Activated CD4-positive, CD25-positive, alpha-beta regulatory T cell treated with anti-CD3 and anti-CD28 coated beads, Interleukin-2, amount 50 U/mL, for 24 hours (primary cell): ENCODE data around the gene CXorf66.
A peak's percentile ranks its signal among the peaks of the same experiment; 100 is the strongest.
"Not testable (repeated sequence)": the region's sequence is repeated elsewhere in the genome, so short reads cannot be mapped to it uniquely, and the experiment has no call there.

ENCODE experiments used
- ATAC-seq, 2 donors: fragments of 150-1000 bp; cut with Tn5 transposase; one replicate each; pipeline ENCODE4 v1.10.0; 2021; ENCODE audit warnings: mild to moderate bottlenecking in 1 of 2, moderate library complexity in 1 of 2

Gene CXorf66, protein sequence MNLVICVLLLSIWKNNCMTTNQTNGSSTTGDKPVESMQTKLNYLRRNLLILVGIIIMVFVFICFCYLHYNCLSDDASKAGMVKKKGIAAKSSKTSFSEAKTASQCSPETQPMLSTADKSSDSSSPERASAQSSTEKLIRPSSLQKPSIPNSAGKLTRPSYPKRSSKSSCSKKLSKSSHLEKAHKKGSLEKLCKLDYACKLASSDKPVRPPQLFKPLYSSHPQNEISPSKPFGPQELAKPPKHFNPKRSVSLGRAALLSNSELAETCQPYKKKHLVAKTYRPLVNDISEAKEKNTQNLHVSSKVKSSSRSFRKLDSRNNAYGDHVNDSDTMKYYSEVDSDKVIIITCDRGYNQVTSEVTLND

GRCh38 chrX:139965421-139965820 lies at the start of gene CXorf66:
Gene CXorf66, minus strand, starts transcription at chrX:139965521. Its CDS starts 25 bp downstream, at chrX:139965496.
- no peak for ATAC-seq

GRCh38 chrX:139982856-139983255 lies 17.5 kb upstream of the CXorf66 start:
- ATAC-seq: no peak

- ATAC-seq: no peak
Measured at GRCh38 chrX:139974471-139974870, 9.2 kb upstream of the CXorf66 start.

- ATAC-seq: no peak
Measured at GRCh38 chrX:139972629-139973624, 7.6 kb upstream of the CXorf66 start.

- no peak for ATAC-seq
Measured at GRCh38 chrX:139972113-139972512, 6.8 kb upstream of the CXorf66 start.

DNA sequence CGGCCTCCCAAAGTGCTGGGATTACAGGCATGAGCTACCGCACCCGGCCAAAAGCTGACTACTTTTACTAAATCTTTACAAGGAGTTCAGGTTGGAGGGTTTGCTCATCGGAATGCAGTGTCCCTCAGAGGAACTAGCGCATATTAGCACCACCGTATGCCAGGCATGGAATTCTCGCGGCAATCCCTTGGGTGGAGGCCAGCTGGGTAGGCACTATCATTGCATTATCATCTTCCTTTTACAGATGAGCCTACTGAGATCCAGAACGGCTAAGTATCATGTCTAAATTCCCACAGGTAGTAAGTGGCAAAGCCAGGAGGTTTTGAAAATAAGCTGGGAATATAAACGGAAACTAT lies 6.1 kb upstream of the CXorf66 start:
- no peak for ATAC-seq

- no peak for ATAC-seq
Measured at GRCh38 chrX:139969286-139969685, 4.0 kb upstream of the CXorf66 start.

DNA sequence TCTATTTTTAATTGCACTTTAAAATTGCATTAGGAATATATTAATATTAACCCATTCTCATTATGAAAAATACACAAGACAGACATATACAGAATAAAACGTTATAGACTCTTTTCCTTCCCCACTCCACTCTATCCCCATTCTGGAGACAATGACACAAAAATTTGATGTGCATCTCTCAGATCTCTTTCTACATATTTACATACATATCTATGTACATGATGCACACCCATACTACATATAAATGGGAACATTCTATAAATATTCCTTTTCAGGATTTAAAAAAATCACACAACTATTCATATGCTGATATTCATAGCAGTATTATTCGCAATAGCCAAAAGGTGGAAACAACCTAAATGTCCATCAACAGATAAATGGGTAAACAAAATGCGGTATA lies 2.4 kb upstream of the CXorf66 start:
- ATAC-seq: no peak

DNA sequence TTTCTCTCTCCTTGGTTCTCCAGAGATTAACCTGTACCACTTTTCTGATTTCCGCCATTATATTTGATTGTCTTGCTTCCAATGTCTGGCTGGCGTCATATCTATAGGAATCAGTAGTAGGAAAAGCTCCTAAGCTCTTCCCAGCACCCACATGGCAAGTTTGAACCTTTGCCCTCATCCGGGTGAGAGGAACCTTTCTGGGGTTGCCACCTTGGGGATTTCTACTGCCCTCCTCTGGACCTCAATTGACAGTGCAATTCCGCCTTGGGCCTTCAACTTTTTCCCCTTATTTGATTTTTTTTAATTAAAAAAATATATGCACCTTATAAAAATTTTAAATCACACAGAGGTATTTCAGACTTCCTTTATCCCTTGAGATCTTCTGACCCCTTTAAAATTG lies 2.0 kb upstream of the CXorf66 start:
- ATAC-seq: no peak

- ATAC-seq: not testable (repeated sequence)
Measured at GRCh38 chrX:139966159-139966558, 838 bp upstream of the CXorf66 start.

GRCh38 chrX:139961091-139961490 lies 4.2 kb downstream of the CXorf66 start:
- ATAC-seq: not testable (repeated sequence)

- no peak for ATAC-seq
Measured at GRCh38 chrX:139949703-139950102, 15.6 kb downstream of the CXorf66 start.

DNA sequence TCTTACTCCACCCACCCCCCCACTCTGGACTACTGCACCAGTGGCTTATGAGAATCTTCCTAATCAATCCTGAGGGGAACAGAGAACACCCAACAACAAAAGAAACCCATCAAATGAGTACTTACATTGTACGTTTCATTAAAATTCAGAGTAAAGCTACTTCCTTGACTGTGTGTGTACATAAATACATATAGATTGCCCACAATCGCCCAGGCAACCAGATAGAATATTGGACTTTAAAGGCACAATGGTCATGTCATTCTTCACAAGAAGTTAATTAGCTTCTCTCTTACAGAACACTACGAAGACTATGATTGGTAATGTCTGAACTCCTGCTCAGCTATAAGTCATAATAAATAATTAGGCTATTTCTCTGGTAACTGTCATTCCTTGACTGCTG lies 20.2 kb downstream of the CXorf66 start:
- ATAC-seq: no peak

- no peak for ATAC-seq
Measured at GRCh38 chrX:139936259-139936658, 29.1 kb downstream of the CXorf66 start.

DNA sequence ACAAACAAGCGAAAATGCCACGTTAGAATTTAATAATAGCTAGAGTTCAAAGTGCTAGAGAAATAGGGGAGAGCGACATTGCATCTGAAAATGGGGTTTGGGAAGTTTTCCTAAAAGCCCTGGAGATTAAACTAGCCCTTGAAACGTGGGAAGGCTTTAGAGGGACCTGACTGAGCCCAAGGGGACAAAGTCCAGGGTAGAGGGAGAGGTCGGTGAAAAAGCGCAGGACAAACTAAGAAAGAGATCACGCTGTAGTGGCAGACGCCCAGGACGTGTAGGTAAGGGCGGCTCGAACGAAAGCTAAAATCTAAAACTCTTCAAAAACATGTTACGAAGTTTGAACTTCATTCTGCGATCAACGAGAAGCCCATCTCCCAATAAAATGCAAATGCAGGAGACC lies 31.4 kb downstream of the CXorf66 start:
- no peak for ATAC-seq

GRCh38 chrX:139932901-139933796 lies 32.2 kb downstream of the CXorf66 start, which contains the start of gene ATP11C:
Gene ATP11C, minus strand, starts transcription at chrX:139933053. Its CDS starts 1,011 bp downstream, at chrX:139932042.
- ATAC-seq: peak; percentile 82 to 84

DNA sequence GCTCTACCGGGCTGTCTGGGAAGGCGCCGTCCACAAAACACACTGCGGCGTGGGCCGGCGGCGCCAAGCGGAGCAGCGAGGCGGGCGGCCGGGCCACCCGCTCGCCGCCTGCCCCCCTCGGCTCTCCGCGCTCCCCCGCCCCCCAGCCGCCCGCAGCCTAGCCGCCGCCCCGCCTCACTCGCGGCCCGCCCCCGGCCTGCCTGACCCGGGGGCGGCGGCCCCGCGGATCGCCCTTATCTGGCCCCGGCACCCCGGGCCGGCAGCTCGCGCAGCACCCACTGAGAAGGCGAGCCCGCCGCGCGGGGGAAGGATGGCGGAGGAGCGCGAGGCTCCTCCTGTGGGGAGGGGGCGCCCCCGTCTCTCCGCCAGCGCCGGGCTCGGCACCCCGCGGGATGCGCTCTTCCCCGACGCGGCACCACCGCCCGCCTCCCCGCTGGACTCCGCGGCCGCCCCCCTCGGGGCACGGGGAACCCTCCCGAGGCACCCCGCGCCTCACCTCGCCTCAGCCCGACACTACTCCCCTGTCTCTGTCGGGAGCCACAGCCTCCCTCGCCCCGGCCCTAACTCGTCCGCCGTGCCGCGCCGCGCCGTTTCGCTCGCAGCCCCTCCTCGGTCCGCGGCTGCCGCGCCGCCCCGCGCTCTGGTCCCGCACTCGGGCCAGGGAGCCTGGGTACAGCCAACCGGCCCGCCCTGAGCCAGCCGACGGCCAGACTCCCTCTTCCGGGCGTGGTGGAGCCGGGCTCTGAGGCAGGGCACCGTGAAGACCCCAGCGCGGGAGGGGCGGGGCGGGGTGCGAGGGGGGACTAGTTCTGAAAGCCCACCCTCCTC lies 33.0 kb downstream of the CXorf66 start:
- peak; percentile 39 for ATAC-seq

- ATAC-seq: no peak
Measured at GRCh38 chrX:139931646-139932072, 33.7 kb downstream of the CXorf66 start.

DNA sequence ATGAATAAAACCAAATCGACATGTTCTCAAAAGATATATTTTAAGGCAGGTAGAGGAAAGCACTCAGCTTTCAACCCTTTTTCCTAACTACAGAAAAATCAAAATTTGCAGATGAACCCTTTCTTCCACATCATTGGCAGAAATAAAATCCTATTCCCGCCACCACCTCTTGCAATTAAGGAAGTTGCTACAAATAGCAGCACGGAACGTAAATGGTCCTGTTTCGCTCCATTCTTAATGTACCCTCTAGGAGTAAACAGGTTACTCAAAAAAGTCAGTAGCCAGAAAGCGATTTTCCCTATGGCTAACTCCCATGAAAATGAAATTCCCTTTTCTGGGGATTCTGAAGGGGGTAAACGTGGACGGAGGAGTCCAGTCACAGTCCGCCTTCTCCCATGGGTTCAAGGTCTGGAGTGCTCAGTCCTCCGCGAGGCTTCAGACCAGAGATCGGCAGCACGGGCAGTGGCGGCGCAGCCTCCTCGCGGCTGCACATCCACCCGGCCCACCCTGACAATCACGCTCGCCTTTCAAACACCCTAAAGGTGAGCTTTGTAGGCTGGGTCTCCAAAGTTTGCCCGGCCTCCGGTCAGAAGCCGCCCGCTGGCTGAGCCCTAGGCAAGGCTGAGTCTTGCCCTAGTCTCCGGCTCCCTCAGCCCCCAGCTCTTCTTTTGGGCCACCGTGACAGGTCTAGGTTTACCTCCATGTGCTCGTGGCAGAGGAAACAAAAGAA lies 34.2 kb downstream of the CXorf66 start:
- ATAC-seq: no peak

- ATAC-seq: no peak
Measured at GRCh38 chrX:139930401-139930800, 34.9 kb downstream of the CXorf66 start.

DNA sequence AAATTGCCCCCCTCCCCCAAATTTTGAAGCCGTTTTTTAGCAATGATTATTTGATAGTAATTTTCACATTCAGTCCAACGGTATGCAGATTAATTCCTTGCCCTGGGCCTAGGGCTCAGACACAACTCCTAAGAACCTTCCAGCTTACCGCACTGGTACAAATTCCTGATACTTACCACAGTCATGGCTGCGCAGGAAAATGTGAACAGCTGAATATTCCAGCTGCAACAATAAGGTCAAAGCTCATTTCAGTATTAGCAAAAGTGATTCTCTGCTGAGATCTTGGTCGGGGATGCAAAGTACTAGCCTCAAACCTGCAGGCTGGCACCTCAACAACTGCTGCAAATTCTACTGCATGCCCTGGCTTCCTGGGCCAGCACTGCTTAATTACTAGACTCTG lies 35.4 kb downstream of the CXorf66 start:
- ATAC-seq: no peak
